Measurements from ENCODE around the gene ITGA6.

Gene ITGA6

DNA sequence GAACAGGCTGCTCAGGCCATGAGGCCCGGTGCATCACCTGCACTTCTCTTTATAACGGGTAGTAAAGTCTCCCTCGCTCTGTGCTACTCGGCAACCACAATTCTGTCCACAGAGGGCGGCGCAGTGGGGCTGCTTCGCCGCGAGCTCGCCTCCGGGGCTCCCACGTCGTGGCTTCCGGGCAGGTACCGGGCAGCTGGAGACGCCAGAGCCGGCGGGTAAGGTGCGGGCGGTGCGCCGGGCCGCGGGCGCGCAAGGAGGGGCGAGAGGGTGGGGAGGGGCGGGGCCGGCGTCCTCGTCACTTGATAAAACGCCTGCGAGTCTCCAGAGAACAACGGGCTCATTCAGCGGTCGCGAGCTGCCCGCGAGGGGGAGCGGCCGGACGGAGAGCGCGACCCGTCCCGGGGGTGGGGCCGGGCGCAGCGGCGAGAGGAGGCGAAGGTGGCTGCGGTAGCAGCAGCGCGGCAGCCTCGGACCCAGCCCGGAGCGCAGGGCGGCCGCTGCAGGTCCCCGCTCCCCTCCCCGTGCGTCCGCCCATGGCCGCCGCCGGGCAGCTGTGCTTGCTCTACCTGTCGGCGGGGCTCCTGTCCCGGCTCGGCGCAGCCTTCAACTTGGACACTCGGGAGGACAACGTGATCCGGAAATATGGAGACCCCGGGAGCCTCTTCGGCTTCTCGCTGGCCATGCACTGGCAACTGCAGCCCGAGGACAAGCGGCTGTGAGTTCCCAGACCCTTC lies at the start of gene ITGA6:
Gene ITGA6, plus strand, starts transcription at position 331 of the 734 bp plus-strand sequence.
- peak; percentile 89 for DNase-seq

DNA sequence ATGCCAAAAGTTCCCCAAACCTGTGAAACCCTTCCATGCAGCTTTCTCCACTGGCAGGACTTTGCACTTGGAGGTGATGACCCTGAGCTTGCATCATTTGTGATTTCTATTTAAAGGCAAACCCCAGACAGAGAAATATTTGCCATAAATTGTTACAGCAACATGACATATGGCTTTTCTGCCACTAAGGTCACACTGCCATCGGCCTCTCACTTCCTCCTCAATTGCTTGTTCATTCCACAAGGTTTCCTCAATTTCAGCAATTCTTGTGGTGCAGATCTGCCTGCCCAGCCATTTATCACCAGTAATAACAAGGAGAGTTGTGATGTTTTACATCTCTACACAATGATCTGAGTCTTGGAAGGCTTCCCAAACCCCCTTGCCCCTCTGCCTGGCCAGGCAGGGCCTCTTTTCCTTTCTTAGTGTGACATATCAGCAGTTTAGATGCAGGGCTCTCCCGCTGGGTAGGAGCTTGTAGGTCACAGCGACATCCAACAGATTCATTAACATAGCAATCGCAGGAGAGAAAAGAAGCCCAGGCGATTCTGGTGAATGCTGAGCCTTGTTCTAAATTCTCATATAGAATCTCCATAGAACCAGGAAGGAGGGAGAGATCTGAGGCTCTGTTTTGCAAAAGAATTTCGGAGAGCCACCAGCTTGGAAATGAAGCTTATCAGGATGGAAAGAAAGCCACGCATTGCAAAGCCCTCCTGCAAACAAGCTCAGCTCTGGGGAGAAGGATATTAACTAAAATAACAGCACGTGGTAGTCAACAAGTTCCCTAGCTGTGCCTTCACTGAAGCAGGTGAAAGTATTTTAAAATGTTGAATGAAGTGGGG lies 46.7 kb upstream of the ITGA6 start:
- DNase-seq = peak; percentile 15

DNA sequence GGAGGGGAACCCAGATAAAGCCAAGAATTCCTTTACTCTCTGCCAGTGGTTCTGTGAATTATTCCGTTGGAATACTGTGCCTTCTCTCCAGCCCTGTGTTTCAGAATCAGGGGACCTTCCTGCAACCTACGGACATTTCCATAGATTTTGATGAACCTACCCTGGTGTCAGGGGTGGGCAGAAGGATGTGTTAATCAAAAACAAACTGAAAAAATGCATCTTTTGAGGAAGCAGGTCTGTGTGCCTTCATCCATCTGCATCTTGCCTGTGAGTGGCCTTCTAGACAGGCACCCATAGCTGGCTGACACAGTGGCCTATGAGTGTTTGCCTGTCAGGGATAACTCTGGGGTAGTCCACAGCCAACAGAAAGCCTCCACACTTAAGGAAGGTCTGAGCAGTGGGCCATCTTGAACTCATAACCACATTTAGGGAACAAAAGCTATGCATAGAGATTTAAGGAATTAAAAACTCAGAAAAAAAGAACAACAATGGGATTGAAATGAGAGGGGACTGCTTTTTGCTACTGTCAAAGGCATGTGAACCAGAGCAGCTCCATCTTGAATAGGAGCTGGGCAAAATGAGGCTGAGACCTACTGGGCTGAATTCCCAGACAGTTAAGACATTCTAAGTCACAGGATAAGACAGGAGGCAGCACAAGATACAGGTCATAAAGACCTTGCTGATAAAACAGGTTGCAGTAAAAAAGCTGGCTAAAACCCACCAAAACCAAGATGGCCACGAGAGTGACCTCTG lies 45.9 kb upstream of the ITGA6 start:
- DNase-seq = no peak

DNA sequence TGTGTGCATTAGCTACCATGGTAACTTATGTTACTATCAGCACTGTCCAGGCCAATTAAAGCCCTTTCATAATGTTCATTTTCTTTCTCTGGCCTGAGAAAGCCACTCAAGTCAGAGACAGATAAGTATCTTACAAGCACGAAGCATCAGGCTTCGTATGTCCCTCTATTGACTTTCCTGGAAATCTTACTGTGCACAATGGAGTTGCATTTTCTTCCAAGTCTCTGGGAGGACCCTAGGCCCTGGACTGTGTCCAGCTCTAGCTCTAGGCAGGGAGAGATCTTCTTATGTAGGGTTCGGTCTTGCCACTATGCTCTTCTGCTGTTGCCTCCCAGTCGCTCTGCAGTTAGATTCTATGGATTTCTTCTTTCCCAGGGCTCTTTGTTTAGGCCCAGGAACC lies 40.0 kb upstream of the ITGA6 start:
- DNase-seq = no peak

DNA sequence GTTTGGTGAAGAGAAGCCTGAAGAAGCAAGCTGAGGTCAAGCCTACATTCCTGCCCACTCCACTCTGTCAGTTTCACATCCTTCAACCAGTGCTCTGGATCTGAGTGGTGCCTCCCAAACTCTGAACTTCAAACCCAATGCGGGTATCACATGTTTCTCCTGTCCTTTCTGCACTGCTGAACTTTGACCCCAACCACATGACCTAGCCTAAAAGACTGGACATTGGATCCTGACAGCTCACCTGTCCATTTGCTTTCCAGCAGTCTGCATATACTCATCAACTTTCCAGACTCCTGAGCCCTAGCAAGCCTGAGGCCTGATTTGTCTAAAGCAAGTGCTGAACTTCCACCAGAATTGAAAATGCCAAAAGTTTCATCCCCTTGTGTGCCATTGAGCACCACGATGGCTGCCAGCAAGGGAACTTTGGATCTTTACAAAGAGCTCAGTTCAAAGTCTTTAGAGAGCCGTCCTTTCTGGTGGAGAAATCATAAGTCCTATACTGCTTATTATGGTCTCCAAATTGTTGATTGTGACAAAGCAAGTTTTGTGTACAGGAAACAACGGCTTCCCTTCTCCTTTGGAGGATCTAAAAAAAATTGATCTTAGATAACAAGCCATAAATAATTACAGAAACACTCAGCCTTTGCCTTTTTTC lies 37.6 kb upstream of the ITGA6 start:
- no peak for DNase-seq

DNA sequence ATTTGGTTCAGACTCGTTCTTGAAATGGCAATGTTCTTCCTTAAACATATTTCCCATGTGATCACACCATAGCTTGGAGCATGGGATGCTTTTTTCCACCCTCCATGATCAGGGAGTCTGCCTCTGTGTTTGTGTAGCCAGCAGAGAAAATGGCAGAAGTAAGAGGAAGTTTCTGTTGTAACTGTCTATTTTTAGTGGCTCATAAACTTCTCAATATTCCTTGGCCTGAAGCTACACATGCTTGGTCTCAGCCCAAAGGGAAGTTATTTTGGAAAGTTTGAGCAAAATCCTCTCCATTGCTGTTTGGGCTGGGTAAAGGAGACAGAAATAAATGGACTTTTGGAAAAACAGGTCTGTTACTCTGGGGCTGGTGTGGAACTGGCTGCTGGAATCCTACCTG lies 33.4 kb upstream of the ITGA6 start:
- DNase-seq = no peak

DNA sequence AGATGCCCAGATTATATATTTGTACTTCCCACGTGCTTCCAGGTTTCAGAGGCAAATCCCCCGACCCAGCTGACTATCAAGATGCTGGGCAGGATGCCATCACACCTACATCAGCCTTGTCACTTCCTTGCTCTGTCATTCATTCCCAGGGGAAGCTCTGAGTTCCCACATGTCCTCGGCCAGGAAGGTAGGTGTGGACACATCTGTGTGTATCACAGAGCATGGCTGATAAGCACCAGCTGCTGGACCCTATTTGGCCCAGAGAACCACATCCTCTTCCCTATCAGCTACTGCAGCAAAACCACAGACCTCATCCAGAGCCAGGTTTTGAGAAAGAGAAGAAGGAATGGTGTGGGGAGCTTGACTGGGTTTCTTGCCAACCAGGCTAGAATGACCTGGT lies 31.9 kb upstream of the ITGA6 start:
- DNase-seq = no peak

DNA sequence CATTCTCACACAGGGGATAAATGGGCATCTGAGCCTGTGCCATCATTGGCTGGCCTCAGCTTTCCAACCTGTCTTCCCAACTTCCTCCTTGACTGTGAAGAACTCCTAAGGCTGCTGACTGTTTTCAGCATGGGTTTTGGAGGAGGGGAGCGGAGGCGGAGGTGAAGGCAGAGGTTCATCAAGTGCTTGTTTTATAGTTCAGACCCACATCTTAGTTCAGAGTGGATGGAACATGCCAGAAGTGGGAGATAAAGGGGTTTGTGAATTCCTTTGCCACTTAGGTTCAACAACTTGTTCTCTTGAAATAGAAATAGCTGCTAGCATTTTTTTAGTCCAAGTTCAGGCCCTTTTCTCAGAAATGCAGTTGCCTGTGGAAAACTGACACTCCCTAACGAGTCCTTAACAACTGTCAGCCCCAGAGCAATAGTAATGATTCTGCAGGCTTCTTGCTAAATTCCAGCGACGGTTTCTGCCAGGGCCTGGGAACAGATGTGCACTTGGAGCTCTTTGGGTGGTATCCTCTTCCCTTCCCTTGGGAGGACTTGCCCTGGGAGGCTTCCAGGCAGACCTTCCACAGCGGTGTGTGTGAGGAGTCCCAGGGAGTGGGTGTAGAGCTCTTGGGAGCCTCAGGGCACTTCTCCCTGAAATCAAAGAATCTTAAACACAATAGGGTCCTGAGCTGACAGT lies 30.1 kb upstream of the ITGA6 start:
- no peak for DNase-seq

DNA sequence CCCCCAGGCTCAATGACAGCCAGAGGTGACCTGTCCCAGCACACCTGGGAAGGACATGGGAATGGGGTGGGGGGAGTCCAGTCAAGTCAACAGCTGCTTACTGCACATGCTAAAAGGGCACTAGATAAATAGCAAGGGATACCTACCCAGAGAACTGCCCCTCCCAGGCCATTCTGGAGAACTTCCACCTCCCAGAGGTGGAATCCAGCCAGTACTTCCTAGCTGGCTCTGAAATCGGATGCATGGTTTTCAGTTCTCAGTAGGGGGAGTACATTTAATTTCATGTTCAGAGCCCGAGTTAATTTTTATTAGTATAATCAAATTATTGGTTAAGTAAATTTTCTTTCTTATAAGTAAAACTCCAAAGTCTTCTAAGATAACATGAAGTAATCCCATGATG lies 28.9 kb upstream of the ITGA6 start:
- DNase-seq = no peak

DNA sequence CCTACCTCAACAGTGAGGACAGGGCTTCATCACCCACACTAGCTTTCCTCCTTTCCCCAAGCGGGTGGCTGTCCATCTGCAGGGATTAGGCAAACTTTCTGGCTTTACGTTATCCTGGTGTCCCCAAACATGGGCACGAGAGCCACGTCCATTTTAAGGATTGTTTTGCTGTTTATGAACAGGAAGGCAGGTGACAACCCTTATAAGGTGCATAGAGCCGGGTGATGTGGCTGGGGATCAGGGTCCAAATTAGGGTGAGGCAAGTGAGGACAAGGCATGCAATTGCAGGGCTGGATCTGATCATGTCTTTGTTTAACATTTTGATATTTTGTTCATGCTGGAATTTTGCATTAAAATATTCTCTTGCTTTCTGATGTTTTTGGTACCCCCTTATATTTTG lies 27.6 kb upstream of the ITGA6 start:
- no peak for DNase-seq

DNA sequence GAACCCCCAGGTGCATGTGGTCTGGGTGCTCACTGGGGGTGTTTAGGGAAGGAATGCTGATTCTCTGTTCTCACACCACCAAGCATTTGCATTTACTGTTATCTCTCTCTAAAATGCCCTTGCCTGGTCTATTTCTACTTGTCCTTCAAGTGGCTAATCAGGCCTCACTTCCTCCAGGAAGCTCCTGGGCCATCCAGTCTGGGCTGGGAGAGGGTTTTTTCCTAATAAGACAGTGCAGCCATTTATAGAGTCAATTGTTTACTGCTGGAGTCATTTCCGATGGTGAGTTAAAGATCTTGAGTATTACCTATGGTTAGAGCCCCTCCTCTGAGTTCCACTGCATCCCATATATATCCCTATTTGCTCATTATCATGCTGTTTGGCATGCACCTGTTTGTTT lies 25.2 kb upstream of the ITGA6 start:
- no peak for DNase-seq

DNA sequence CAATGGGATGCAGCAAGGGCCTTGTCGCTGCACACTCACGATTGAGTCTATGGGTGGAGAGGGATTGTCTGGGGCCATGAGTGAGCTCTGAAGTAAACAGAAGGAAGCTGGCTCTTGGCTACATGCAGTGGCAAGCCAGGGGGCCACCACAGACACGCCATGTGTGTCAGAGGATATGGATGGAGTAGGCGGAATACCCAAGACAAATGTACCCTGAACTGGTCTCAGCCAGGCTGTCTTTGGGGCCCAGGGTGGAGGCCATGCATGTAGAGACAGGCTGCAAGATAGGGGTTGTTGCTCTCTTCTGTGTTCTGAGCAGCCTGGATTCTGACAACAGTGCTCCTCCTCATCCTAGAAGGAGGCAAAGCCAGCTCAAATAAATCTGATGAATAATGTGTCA lies 24.0 kb upstream of the ITGA6 start:
- DNase-seq = no peak

DNA sequence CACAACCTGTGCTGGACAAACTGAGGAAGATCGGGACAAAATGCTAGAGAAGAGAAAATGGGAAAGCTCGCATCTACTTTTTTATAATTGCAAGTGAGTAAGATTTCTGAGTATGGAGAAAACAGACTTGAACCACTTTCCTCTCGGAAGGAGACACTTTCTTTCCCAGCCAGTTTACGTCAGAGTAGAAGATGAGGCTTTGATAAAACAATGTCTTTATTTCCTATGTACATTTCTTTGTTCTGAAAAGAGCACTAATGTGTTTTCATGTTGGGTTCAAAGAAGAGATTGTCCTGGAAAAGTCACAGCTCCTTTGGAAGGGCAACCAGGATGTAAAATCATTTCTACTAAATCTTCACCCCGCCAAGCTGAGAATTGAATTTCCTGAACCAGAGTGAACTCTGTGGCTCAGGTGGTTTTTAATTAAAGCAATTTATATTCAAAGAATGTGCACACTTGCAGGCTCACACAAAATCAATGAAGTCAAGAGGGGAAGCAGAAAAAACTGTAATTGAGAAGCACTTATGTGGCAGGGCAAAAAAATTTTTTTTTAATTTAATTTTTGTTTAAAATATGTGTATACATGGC lies 23.4 kb upstream of the ITGA6 start:
- DNase-seq = no peak

DNA sequence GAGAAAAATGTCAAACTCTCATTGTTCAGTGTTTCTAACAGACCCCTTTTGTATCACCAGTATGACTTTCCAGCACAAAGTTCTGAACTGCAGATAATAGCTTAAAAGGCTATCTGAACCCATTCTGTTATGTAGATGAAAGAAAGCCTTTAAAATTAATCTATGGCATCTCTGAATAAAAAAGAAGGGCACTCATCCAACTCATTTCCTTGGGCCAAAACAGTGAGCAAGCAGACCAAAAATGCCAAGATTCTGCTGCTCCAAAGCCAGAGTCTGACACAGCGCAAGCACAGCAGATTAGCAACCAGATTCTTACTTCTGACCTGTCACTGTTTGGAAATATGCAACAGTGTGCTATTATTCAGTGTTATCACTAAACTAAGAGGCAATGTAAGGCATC lies 22.6 kb upstream of the ITGA6 start:
- no peak for DNase-seq

DNA sequence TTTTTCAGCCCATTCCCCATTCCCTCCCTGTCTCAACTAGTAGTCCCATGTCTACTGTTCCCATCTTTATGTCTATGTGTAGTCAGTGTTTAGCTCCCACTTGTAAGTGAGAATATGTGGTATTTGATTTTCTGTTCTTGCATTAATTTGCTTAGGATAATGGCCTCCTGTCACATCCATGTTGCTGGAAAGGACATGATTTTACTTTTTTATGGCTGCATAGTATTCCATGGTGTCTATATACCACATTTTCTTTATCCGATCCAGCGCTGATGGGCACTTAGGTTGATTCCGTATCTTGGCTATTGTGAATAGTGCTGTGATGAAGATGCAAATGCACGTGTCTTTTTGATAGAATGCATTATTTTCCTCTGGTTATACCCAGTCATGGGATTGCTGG lies 21.7 kb upstream of the ITGA6 start:
- DNase-seq = no peak

DNA sequence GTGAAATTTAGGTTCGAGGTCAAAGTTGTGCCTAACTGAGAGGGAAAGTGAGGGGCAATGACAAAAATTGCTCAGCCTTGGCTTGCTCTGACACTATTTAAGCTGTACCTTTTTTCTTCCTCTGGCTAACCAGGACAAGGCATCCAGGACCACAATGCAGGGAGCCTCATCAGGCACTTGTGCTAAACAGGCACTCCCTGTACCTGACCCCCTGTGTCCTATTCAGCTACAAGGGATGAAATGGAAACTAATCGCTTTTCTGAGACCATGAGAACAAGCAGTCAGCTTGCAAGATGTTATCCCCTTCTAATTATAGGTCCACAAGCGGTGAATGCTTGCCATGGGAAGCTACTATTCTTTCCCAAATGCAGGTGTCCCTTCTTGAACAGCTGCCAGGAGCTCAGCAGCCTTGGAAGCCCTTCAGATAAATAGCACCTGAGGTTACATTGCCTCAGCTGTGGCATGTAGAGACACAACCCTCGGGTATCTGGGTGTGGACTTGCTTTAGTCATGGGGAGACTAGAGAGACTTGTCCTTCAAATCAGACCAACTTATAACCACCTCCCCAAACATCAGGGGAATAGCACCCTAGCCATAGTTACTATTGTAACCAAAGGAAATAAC lies 19.1 kb upstream of the ITGA6 start:
- peak; percentile 92 for DNase-seq

DNA sequence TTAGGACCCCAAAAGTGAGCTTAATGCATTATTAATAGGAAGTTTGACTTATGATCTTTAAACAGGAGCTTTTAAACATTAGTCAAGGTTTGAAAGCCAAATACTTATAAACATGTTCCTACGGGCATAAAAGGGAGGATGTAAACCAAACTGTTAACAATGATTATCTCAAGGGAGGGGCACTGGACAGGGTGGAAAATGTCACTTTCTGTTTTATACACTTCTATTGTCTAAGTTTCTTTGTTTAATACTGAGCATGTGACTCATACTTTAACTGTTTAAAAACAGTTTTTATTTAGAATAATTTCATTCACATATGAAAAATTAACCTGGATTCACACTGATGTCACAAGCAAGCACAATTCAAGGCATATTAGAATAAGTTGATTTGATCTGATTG lies 18.3 kb upstream of the ITGA6 start:
- no peak for DNase-seq

DNA sequence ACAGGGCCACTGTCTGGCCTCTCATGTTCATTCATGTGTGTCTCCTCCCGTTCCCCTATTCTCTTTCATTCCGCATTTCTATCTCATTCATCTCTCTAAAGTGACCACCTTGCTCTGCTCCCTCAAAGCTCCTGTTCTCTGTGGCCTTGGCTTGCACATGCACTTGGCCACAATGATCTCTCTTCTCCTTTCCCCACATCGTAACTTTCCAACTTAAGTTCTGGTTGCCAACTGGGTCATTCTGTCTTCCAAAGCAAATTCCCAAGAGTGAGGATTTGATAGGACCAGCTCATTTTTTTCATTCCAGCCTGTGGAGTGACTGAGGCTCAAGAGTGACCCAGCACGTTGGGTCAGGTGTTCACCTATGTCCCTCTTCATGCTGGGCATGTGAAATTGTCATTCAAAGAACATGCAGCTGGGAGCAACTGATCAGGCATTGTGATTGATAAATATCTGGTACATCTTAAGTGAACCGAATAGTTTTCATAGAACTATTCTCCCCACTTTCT lies 14.3 kb upstream of the ITGA6 start:
- DNase-seq = no peak

DNA sequence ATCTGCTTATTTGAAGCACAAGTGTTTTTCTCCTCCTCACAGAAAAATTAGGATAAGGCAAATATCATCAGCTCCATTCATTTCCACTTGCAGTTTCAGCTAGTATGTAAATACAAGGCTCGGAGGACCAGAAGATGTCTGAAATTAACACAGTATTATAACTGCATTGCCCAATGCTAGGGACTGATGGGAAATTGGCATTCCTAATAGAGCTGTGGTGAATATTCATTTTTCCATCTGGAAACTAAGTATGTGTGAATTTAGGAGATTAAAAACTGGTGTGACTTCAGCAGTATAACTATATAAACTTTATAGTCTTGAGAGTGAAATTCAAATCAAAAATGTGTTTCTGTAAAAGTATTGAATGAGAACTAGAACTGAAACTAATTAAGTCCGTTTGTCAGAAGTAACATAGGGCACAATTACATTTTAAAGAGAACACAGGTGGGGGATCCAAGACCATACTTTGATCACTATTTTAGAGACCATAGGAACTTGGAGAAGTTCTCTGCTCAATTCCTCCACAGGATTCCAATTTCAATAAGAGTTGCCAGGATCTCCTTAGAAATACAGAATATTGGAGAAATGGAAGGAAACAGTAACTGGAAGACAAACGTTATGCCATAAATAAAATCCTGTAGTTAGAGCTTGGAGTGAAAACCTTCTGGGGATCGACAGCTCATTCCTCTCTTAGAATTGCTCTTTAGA lies 12.1 kb upstream of the ITGA6 start:
- no peak for DNase-seq

DNA sequence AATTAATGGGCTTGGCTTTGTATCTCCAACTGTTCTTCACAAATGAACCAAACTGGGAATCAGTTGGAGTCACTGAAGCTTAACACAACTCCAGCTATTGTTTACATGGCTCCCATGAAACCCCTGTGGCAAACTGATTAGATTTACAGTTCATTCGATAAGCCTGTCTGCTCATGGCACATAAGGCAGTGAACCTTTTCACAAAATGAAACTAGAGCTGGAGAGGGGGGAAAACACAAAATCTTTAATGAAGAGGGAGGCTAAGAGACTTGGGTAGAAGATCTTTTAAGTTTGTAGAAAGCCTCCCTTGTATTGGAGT lies 11.6 kb upstream of the ITGA6 start:
- peak; percentile 45 for DNase-seq

DNA sequence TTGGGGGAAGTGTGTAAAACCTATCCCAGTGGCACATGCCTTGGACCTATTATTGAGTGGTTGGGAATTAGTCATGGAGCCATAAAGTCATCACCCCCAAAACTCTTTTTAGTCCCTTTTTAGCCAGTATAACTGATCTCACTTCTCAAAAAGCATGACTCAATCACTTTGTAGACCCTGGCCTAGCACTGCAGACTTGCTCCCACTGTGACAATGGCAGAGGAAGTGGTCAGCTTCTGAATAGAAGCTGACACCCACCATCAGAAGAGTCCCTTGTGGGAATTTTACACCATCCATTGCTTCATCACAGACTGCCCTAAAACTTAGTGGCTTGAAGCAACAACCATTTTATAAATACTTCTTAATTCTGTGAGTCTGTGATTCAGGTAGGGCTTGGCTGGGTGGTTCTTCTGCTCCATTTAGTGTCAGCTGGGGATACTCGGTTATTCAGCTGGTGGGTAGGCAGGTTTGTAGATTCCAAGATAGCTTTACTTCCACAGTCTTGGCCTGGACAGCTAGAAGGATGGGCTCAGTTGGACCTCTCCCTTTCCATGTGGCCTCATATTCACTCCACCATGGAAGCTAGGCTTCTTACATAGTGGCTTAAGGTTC lies 10.8 kb upstream of the ITGA6 start:
- no peak for DNase-seq
